Measurements from ENCODE around the gene PCED1A.

DNA sequence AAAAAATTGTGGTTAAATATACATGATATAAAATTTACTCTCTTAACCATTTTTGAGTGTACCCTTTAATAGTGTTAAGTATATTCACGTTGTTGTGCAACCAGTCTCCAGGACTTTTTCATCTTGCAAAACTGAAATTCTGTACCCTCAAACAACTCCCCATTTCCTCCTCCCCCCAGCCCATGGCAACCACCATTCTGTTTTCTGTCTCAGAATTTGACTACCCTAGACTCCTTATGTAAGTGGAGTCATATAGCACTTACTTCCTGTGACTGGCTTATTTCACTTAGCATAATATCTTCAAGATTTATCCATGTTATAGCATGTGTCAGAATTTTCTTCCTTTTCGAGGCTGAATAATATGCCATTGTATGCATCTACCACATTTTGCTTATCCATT lies 5.2 kb upstream of the PCED1A start:
- TF ChIP-seq, protein P1, sequence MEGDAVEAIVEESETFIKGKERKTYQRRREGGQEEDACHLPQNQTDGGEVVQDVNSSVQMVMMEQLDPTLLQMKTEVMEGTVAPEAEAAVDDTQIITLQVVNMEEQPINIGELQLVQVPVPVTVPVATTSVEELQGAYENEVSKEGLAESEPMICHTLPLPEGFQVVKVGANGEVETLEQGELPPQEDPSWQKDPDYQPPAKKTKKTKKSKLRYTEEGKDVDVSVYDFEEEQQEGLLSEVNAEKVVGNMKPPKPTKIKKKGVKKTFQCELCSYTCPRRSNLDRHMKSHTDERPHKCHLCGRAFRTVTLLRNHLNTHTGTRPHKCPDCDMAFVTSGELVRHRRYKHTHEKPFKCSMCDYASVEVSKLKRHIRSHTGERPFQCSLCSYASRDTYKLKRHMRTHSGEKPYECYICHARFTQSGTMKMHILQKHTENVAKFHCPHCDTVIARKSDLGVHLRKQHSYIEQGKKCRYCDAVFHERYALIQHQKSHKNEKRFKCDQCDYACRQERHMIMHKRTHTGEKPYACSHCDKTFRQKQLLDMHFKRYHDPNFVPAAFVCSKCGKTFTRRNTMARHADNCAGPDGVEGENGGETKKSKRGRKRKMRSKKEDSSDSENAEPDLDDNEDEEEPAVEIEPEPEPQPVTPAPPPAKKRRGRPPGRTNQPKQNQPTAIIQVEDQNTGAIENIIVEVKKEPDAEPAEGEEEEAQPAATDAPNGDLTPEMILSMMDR (IDR thresholded peaks at IDR 0.05; ENCODE audit: extremely low read depth in 1 of 2, insufficient read depth in 1 of 2, low read depth in 1 of 2, low read length in 2 of 2) = no peak
- TF ChIP-seq POLR2A (IDR thresholded peaks at IDR 0.05; ENCODE audit: low read depth, low read length) (no peak), GATA2 (IDR thresholded peaks at IDR 0.05; ENCODE audit: insufficient read depth, insufficient read length, low read depth, low read length) (no peak), FOS (IDR thresholded peaks at IDR 0.05; ENCODE audit: borderline replicate concordance, insufficient read depth, low read length) (no peak), POLR2AphosphoS5 (IDR thresholded peaks at IDR 0.05; ENCODE audit: insufficient read depth, low read depth, low read length) (no peak), EZH2 (IDR thresholded peaks at IDR 0.05; ENCODE audit: borderline replicate concordance, low read depth, low read length, severe bottlenecking) (no peak)

Data from endothelial cell of umbilical vein (primary cell).